PC-3 (cell line): ENCODE data around the gene NPEPL1.

Experiments used
- EZH2 ChIP-seq: fragments of 300-600 bp; sonication (generic); IDR thresholded peaks from one replicate; pipeline ENCODE4 v1.6.1; 2017; ENCODE audit warnings: antibody characterized with exemption, mild to moderate bottlenecking, low read length; ENCODE audit not compliant: unreplicated experiment
- TF ChIP-seq, protein P1 (sequence below): fragments of 300-600 bp; sonication (generic); conservative IDR thresholded peaks from 2 replicates; pipeline ENCODE4 v1.5.1; 2017; ENCODE audit warnings: antibody characterized with exemption, low read depth, mild to moderate bottlenecking, low read length

DNA sequence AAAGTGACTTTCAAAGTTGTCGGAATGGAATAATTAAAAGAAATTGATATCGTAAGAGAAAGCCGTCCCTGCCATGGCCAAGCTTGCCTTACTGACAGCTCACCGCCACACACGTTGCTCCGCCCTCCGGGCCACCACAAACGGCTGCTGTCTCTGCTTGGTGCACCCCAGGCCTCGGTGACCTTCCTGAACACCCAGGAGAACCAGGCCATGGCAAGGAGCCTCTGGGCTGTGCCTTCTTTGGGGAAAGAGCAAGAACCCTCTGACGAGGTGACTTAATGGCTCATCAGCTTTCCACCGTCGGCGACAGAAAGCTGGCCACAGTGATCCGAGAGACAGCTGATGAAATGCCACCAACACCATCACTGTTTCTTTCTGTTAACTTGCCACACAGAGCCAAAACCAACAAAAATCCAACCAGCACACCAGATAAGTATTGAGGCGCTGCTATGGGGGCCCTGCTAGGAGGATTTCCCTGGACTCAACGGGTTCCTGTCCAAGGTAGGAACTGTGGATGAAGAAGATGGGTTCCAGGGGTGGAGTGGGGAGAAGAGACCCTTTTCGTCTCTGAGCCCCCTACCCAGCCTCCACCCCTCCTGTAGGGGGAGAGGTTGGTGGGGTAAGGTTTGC lies 61.4 kb downstream of the NPEPL1 start:
- TF ChIP-seq, protein P1, sequence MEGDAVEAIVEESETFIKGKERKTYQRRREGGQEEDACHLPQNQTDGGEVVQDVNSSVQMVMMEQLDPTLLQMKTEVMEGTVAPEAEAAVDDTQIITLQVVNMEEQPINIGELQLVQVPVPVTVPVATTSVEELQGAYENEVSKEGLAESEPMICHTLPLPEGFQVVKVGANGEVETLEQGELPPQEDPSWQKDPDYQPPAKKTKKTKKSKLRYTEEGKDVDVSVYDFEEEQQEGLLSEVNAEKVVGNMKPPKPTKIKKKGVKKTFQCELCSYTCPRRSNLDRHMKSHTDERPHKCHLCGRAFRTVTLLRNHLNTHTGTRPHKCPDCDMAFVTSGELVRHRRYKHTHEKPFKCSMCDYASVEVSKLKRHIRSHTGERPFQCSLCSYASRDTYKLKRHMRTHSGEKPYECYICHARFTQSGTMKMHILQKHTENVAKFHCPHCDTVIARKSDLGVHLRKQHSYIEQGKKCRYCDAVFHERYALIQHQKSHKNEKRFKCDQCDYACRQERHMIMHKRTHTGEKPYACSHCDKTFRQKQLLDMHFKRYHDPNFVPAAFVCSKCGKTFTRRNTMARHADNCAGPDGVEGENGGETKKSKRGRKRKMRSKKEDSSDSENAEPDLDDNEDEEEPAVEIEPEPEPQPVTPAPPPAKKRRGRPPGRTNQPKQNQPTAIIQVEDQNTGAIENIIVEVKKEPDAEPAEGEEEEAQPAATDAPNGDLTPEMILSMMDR, result no peak
- TF ChIP-seq EZH2, result no peak
